Activated CD4-positive, CD25-positive, alpha-beta regulatory T cell treated with anti-CD3 and anti-CD28 coated beads, Interleukin-2, amount 50 U/mL, for 16 hours (primary cell): ENCODE measurements around the gene STAB2.

ENCODE experiments used
- DNase-seq: peaks from one replicate; pipeline ENCODE4 v3.0.0-alpha.2; 2020; ENCODE audit warnings: low read depth, low spot score

STAB2 gene

GRCh38 chr12:103580026-103580425 is 7.0 kb upstream of the STAB2 start:
- no peak for DNase-seq

- DNase-seq: no peak
These were observed 4.1 kb upstream of the STAB2 start for GRCh38 chr12:103583008-103583407.

- no peak for DNase-seq
These were observed 941 bp upstream of the STAB2 start for GRCh38 chr12:103586132-103586531.

DNA sequence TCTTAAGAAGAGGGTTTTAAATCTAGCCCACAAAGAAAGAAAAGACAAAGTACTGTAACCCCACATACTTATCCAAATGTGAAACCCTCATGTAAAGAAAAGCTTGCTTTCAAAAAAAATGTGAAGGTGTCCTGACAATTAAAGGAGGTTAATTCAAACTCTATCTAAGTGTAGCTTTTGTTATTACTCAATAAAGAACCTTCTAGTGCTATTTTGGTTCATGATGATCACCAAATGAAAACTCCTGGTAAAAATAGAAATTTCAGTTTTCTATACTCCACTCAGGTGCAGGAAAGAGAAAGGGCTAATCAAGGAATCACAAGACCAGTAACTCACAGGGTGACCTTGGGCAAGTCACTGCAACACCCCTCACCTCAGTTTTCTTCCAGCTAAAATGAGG is 1.6 kb downstream of the STAB2 start:
- no peak for DNase-seq

DNA sequence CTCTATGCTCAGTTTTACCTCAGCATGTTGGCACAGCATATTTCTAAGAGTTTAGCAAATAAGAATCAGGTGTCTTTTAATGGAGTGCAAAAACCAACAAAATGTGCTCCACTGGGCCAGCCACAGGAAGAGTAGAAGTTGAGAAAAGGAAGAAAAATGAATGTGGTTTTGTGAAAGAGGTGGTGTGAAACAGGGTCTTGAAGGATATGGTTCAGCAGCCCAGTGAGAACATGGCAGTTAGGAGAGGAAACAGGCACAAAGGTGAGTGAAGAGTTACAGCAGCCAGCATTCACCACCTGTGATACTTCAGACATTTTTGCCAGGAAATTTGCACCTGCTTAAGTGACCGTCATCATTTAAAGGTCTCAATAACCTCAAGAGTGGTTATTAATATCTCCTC is 2.4 kb downstream of the STAB2 start:
- no peak for DNase-seq

GRCh38 chr12:103590271-103590670 is 3.2 kb downstream of the STAB2 start:
- no peak for DNase-seq

- DNase-seq: no peak
These were observed 9.9 kb downstream of the STAB2 start for GRCh38 chr12:103596981-103597380.

- DNase-seq: no peak
These were observed 12.2 kb downstream of the STAB2 start for GRCh38 chr12:103599274-103599673.

- DNase-seq: no peak
These were observed 14.1 kb downstream of the STAB2 start for GRCh38 chr12:103600967-103601728.

DNA sequence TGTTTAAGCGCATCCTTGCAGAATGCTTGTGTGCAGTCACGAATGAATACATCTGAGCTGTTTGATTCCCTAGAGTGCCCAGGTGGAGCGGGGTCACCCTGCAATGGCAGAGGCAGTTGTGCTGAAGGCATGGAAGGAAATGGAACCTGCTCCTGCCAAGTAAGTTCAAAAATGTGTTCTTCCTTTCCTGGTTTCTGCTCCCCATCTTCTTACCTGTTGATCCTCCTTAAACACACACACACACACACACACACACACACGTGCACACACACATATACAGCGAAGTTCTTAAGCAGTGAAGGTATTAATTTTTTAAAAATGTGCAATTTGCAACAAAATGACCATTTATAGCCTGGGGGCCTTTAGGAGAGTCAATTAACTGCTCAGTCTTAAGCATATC is 33.3 kb downstream of the STAB2 start:
- no peak for DNase-seq

GRCh38 chr12:103623716-103624115 is 36.6 kb downstream of the STAB2 start:
- DNase-seq: no peak

DNA sequence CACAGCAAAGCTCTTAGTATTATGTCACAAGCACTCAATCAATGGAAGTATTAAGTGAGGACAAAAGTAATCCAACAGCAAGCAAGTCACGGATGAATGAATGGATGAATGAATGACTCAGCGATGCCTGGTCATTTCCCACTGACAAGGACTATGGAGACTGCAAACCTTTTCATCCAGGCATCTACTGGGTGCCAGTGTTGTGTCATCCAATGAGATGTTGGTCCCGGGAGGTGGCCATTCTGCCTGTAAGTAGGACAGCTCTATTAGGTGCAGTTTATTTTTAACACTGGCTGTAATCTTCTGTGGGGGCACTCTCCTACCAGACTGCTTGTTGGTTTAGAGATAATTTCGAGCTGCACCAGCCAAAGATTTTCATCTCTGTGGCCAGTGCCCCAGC is 39.4 kb downstream of the STAB2 start:
- no peak for DNase-seq

DNA sequence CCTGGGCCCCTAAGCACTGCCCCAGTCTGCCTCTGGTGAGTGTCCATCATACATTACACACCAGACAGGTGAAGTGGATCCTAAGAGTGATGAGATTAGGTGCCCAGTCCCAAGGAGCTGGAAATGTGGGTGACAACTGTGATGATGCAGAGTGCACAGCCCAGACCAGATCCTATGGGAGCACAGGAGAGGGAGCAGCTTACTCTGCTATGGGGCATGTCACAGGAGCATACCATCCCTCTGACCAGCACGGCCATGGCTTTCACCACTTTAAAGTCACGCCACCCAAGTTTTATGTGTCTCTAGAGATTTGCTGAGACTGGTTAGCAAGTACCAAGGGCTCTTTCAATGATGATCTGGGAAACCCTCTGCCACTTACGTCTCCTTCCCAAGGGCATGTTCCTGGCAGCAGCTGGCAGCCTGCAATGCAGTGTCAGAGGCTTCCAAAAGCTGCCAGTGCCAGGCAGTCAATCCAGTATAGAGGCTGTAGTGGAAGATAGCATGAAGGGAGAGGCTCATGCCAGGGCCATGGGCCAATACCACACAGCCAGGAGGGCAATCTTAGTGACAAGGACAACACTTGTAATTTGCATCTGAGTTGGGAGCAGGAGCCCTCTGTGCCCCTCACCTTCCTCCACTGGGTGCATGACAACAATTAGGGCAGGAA is 40.2 kb downstream of the STAB2 start:
- DNase-seq: no peak

GRCh38 chr12:103632554-103633216 is 45.6 kb downstream of the STAB2 start:
- DNase-seq: peak; percentile 17

DNA sequence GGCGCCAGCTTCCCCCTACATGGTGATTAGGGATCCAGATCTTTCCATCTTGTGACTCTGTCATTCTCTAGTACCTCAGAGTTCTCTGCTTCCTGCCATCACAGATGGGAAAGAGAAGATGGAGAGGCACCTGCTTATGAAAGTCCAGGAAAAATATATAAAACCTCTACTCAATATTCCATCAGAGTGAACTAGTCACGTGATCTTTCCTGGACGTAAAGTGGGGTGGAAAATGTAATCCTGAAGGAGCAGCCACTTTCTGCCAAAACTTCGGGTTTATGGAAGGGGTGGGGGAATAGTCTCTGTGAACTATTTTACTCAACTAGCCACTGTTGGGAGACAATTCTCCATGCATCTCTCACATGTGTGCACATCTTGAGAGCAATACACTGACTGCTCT is 47.7 kb downstream of the STAB2 start:
- DNase-seq: no peak

DNA sequence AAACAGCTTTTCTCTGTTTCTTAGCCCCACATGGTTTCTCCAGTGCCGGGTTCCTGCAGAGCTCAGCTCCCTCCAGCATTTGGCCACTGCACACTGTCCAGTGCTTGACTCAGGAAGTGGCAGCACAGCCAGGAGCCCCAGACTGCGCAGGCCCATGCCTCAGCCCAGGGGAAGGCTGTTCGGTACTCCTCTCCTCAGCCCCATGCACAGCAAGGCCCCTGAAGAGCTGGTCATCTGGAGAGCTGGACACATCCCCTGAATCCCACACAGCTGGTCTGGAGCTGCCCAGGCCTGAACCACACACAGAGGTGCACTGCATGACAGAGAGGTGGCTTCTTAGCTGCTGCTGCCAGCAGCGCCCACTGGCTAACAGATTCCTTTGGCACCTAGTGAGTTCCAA is 48.3 kb downstream of the STAB2 start:
- DNase-seq: no peak

- DNase-seq: no peak
These were observed 49.9 kb downstream of the STAB2 start for GRCh38 chr12:103637021-103637420.

GRCh38 chr12:103637429-103637828 is 50.4 kb downstream of the STAB2 start:
- DNase-seq: no peak

DNA sequence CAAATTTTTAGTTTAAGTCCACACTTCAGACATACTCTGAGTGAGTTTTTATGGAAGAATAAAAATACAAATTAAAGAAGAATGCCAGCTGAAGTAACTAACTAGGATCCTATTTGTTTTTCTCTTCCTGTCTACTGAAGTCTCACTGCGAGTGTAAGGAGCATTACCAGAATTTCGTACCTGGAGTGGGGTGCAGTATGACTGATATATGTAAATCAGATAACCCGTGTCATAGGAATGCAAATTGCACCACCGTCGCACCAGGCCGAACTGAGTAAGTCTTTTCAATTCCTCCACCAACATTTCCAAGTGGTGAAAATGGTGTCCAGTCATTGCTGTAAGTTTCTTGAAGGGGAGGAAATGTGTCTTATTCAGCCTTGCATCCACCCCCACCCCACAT is 52.9 kb downstream of the STAB2 start:
- no peak for DNase-seq

GRCh38 chr12:103640410-103640809 is 53.3 kb downstream of the STAB2 start:
- no peak for DNase-seq

DNA sequence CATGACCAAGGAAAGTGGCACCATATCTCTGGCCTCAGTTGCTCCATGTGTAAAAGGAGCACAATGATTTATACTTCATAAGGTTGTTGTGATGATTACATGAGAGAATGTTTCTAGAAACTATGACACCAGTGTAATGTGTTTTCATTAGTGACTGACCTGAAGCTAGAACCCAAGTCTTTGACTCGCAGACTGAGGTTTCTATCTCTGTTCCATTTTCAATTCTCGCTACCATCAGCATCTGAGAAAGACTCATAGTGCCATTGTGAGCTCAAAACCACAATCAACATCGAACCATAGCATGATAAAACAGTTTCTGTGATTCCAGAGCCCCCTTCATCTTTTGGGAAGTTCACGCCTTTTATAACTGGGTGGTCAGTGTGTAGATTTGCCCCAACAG is 53.8 kb downstream of the STAB2 start:
- DNase-seq: no peak

DNA sequence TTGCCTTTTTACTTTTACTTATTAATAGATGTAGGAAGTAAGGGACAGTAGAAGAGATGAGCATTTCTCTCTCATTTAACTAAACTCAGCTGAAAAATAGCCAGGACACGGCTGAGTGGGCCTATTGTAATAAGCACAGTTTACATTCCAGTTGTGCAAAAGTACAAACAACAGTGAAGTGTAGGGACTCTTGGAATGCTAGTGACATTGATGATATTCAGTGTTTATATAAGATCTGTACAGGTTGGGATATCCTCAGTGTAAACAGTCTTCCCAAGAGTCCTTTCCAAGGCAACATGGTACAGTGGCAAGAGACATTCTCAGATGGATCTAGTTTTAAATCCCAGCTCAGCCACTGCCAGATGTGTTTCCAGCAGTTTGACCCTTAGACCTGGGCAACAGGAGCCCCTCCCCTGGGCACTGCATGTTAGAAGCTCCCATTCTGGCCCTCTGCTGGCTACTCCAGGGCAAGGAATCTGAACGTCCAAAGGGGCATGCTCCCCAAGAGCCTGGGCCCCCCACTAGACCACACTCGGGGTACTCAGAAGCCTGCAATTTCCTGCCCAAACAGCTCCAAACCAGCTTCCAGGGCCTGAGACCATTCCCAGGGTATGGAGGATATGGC is 55.3 kb downstream of the STAB2 start:
- no peak for DNase-seq
